Measurements from ENCODE around the gene CHD9NB.
"Not testable (repeated sequence)": the region's sequence is repeated elsewhere in the genome, so short reads cannot be mapped to it uniquely, and the experiment has no call there.

Gene CHD9NB

DNA sequence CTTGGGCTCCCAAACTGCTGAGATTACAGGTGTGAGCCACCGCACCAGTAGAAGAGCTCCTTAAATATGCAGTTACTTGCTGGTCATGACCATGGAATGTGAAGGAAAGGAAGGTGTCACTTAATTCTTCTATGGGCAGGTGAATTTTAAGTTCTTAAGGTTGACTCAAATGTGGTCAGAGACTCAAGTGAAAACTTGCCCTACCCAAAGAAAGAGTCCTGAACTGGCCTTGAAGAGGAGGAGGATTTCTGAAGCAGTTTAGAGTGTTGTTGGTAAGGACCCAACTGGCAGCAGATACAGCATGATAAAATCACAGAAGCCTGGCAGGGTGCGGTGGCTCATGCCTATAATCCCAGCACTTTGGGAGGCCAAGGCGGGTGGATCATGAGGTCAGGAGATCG is 31.4 kb upstream of the CHD9NB start:
- no peak for DNase-seq (ENCODE audit: low read depth, low spot score)

DNA sequence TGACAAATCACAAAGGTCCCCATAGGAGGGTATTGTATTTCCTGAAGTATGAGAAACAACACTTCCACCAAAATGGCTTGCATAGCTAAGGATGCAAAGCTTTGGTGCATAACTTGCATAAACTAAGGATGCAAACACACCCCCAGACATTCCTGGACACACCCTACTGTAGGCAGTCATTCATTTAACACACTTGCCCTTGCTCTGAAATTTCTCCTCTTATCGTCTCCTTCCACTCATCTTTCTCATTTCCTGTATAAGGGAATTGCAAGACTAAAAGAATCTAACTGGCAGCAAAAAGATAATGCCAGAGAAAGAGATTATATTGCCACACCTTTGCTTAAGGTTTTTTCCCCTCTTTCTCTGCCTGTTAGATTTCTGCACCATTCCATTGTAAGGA is 30.4 kb upstream of the CHD9NB start:
- DNase-seq (ENCODE audit: low read depth, low spot score): no peak

DNA sequence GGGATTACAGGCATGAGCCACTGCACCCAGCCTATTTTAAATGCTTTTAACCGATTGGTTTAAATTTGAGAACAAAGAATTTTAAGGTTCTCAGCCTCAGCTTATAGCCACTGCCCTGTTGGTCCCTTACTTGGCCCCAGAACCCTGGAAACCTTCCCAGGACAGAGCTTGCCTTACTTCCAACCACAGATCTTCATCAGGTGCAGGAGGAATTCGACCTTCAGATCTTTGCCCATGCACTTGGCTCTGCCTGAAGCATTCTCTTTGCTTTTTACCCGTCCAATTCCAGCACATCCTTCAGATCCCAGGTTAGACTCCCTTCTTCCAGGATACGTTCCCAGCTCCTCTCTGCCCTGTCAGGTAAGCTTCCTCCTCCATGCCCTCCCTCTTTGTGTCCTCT is 29.8 kb upstream of the CHD9NB start:
- DNase-seq (ENCODE audit: low read depth, low spot score): no peak

DNA sequence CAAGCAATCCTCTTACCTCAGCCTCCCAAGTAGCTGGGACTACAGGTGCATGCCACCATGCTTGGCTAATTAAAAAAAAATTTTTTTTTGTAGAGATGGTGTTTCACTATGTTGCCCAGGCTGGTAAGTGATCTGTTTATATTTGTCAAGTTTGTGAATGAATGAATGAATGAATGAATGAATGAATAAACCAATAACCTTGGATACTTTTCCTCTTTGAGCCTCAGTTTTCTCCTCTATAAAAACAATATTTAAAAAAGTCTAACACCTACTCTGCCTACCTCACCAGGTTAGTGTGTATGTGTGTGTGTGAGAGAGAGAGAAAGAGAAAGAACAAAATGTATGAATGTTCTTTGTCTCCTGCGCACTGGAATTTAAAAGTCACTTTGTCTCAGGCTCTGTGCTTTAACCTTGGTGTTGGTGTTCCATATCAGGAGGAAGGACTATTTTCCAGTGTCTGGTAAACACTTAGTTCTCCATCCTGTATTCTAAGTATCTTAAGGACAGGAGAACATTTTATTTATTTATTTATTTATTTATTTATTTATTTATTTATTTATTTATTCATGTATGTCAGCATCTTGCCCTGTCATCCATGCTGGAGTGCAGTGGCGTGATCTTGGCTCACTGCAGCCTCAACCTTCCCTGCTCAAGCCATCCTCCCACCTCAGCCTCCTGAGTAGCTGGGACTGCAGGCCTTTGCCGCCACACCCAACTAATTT is 29.1 kb upstream of the CHD9NB start:
- DNase-seq (ENCODE audit: low read depth, low spot score): no peak

DNA sequence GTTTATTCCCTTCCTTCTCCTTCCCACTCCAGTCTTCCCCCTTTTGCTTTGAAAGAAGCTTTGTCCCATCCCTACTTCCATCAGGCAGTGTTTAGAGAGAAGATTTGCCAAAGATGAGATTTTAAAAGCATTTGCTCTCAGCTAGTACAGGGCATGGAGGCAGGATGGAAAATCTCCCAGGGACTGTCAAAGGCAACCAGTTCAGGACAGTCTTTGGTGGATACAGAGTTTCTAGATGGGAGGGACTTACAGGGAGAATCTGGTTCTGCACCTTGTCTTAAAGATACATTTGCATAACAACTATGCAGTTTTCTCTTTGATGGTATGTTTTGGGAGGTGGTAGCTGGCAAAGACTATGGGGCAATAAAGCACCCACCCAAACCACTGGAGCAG is 28.3 kb upstream of the CHD9NB start:
- DNase-seq (ENCODE audit: low read depth, low spot score): no peak

DNA sequence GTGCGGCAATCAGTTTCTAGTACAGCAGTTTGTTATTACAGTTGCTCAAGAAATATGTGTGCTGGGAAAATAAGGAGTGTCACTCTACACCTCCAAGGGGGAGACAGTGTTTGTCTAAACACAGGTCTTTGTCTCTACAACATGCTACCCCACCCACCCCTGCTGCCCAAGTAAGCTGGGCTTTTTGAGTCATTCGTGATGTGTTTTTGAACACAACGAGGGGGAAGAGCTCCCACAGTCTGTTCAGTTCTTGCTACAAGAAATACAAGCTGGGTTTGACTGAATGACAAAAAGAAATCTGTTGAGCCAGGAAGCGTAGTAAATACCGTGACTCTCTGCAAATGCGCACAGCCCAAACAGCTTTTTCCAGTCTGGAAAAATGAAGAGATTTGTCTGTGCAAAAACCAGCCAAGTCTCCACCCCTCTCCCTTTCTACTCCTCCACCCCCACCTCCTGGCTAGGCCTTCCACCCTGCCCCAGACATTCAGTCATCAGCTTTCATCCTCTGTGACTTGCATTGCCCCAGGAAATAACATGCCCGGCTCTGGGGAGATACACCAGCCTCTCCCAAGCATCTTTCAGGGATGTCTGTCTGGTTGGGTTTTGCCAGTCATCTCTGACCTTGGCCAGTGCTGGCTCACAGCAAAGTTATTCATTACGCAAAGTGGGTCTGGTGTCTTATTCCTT is 27.8 kb upstream of the CHD9NB start:
- DNase-seq (ENCODE audit: low read depth, low spot score): no peak

DNA sequence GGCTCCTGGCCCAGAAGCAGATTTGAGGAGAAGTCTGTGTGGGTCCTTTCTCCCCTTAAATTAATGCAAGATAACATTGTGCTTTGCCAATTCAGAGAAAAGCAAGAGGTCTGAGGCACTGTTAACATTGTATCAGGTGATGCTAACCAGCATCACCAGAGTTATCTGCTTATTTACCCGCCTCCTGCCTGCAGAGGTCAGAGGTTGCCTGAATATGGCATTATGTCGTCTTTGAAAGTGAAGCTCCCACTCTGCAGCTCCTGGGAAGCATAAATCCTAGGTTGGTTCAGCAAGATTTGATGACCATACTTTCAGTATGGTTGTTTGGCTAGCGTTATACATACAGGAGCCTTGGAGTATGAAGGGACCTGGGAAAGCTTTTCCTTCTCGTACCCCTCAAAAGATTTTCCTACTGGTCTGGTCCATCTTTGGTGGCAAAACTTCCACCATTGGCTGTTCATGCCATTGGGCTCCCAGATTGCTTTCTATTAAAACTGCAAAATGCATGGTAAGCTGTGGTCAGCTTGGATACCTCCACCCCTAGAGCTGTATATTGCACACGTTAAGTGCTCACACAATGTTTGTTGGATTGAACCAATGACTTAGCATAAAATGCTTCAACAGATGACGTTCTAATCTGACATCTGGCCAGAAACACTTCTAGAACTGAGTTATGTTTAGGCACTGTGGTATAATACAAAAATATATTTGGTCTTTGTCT is 26.2 kb upstream of the CHD9NB start:
- no peak for DNase-seq (ENCODE audit: low read depth, low spot score)

DNA sequence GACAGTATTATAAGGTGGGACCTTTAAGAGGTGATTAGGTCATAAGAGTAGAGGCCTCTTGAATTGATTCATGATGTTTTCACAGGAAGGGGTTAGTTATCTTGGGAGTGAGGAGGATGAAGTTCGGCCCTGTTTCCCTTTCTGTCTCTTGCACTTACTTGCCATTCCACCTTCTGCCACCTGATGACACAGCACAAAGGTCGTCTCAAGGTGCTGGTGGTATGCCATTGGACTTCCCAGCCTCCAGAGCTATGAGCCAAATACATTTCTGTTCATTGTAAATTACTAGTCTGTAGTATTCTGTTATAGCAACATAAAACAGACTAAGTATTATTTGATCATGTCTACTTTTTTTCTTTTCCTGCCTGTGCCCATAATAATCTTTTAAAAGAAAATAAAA is 25.6 kb upstream of the CHD9NB start:
- DNase-seq (ENCODE audit: low read depth, low spot score): no peak

DNA sequence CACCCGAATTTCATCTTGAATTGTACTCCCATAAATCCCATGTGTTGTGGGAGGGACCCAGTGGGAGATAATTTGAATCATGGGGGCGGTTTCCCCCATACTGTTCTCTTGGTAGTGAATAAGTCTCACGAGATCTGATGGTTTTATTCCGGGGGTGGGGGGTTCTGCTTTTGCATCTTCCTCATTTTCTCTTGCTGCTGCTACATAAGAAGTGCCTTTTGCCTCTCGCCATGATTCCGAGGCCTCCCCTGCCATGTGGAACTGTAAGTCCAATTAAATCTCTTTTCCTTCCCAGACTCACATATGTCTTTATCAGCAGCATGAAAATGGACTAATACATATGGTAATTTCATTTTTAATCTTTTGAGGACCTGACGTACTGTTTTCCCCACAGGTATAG is 22.8 kb upstream of the CHD9NB start:
- not testable (repeated sequence) for DNase-seq (ENCODE audit: low read depth, low spot score)

DNA sequence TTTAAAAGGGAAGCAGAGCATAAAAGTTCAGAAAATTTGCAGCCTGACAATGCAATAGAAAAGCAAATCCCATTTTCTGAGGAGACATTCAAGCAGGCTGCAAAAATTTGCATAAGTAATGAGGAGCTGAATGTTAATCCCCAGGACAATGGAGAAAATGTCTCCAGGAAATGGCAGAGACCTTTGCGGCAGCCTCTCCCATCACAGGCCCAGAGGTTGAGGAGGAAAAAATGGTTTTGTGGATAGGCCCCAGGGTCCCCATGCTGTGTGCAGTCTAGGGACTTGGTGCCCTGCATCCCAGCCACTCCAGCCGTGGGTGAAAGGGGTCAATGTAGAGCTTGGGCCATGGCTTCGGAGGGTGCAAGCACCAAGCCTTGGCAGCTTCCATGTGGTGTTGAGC is 21.6 kb upstream of the CHD9NB start:
- not testable (repeated sequence) for DNase-seq (ENCODE audit: low read depth, low spot score)

DNA sequence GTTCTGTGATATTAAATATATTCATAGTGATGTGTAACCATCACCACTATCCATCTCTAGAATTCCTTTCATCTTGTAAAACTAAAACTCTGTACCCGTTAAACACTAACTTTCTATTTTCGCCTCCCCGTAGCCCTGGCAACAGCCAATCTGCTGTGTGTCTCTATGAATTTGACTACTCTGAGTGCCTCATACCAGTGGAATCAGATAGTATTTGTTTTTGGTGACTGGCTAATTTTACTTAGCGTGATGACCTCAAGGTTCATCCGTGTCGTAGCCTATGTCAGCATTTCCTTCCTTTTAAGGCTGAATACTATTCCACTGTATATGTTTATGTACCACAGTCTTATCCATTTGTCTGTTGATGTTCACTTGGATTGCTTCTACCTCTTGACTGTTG is 20.3 kb upstream of the CHD9NB start:
- no peak for DNase-seq (ENCODE audit: low read depth, low spot score)

DNA sequence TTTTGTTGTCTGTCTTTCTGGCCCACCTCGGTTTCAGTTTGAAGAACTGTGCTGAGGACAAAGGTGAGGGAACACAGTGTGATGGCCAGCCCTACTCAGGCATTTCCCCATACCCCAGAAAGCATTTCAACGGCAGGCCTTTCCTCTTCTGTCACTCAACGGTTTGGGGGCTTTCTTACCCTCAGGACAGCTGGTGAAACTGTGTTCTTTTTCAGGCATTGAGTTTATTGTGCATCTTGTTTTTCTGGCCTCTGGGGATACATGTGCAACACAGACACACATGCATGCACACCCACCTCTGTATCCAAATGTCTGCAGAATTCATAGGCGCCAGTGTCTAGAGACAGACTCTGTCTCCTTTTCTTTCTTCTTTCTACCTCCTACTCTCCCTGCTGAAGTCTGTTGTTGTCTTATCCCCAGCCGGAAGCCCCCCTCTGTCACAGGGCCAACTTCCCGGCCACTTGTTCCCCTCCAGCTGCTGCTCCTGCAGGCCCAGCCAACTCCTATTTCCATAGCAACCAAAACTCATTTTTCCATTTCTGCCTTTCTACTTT is 19.1 kb upstream of the CHD9NB start:
- no peak for DNase-seq (ENCODE audit: low read depth, low spot score)

DNA sequence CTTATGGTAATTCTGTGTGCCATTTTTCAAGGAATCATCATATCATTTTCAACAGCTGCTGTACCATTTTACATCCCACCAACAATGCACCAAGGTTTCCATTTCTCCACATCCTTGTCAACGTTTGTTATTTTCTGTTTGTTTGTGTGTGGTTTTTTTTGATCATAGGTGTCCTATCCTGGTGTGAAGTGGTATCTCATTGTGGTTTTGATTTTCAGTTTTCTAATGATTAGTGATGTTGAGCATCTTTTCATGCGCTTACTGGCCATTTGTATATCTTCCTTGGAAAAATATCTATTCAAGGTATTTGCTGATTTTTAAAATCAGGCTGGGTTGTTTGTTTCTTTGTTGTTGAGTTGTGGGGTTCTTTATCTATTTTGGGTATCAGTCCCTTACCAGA is 17.1 kb upstream of the CHD9NB start:
- no peak for DNase-seq (ENCODE audit: low read depth, low spot score)

DNA sequence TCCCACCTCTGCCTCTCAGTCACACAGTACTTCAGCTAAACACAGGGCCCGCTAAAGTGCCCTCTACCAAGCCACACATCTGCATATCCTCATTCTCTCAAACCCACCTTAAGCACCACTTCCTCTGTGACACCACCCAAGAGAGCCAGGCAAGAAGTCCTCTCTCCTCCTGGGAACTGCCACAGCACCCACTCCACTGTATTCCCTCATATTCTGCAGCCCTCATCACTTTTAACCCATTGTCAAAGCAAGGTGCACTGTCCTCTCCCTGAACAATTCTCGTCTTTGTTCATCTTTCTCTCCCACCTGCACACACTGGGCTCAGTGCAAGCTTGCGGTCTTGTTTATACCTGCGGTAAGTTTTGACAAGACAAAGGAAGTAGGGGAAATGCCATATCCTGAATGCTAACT is 15.7 kb upstream of the CHD9NB start:
- no peak for DNase-seq (ENCODE audit: low read depth, low spot score)

DNA sequence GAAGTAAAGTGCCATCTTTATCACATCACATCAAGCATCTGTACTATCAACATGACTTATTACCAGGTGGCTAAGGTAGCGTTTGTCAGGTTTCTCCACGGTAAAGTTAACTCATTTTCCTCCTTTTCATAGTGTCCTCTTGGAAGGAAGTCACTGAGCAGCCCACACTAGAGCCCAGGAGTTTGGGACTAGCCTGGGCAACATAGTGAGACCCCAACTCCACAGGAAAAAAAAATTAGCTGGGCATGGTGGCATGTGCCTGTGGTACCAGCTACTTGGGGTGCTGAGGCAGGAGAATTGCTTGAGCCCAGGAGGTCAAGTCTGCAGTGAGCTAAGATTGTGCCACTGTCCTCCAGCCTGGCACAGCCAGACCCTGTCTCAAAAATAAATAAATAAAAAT is 15.0 kb upstream of the CHD9NB start:
- DNase-seq (ENCODE audit: low read depth, low spot score): no peak

DNA sequence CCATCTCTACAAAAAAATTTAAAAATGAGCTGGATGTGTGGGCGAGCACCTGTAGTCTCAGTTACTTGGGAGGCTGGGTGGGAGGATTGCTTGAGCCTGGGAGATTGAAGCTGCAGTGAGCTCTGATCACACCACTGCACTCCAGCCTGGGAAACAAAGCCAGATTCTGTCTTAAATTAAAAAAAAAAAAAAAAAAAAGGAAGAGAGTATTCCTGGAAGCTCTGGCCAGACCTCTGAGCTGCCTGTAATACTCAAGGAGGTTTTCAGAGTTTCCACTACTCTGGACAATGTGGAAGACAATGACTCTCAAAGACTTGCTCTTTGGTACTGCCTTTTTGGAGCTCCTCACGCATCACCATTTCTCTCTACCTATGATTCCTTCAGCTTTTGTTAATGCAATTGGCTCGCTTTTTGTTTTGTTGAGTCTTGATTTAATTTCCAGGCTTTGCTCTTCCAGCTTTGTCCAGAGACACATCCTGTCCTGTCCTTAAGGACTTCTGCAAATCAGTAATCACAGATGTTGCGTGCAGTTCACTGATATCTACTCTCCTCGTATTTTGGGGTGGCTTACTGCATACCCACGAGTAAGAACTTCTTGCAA is 12.9 kb upstream of the CHD9NB start:
- no peak for DNase-seq (ENCODE audit: low read depth, low spot score)

DNA sequence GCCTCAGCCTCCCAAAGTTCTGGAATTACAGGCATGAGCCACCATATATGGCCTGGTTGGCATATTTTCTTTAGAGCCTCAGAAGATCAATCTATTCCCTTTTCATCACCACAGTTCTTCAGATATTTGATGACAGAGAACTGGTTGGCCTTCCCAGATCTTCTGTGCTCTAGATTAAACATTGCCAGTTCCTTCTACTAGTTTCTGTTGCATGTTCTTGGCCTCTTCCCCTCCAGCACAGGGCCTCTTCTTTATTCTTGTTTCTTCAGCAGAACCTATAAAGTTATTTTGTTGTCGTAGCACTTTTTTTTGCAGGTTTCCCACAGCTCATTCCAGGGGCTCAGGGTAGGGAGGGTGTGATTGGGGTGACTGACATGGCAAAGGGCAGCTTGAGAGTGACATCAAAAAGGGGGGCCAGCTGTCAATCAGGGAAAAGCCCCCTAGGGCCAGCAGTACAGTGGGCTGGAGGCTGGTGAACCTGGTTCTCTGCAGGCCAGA is 11.4 kb upstream of the CHD9NB start:
- no peak for DNase-seq (ENCODE audit: low read depth, low spot score)

DNA sequence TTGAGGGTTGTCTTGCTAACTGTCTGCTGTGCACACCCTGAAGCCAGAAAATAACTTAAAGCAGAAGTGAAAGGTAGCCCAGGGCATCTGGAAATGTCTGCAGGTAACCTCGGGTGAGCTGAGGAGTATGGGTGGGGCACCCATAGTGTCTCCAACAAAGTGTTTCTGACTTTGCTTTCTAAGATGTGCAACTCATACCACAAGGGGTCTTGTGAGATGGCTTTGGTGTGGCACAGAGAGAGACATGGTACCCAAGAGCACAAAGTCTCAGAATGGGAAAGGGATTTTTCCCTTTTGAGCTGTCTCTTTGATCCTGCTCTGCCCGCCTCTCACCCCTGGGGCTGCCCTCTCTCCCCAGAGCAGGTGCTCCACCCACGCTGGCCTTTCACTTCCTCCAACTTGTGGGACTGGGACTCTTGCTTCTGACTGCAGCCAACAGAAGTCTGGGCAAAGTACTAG is 9.0 kb upstream of the CHD9NB start:
- DNase-seq (ENCODE audit: low read depth, low spot score): no peak

DNA sequence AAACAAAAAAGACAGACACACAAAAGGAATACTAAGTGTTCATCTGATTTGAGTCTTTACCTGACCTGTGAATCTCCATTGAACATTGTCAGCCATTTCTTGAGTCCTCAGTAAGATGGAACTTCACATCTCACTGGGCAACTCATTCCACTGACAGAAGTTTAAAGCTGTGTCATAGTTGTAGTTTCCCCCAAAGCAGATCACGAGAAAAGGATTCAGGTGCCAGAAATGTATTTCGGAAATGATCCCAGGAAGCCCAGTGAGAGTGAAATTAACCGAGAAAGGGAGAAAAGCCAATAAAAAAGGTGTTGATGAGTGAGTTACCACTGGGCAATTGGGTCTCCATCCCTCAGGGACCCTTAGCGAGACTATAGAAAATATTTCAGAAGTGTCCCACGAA is 8.6 kb upstream of the CHD9NB start:
- no peak for DNase-seq (ENCODE audit: low read depth, low spot score)

DNA sequence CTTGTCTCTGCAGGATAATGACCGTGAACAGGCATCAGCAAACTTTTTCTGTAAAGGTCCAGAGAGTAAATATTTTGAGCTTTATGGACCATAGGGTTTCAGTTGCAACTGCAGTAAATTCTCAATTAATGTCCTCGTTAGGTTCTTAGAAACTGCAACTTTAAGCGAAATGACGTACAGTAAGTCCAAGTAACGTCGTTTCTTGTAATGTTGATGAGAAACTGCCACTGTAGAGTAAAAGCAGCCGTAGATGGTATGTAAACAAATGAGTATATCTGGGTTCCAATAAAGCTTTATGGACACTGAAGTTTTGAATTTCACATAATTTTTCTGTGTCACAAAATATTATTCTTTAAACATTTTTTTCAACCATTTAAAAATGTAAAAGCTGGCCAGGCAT is 7.0 kb upstream of the CHD9NB start:
- DNase-seq (ENCODE audit: low read depth, low spot score): no peak

DNA sequence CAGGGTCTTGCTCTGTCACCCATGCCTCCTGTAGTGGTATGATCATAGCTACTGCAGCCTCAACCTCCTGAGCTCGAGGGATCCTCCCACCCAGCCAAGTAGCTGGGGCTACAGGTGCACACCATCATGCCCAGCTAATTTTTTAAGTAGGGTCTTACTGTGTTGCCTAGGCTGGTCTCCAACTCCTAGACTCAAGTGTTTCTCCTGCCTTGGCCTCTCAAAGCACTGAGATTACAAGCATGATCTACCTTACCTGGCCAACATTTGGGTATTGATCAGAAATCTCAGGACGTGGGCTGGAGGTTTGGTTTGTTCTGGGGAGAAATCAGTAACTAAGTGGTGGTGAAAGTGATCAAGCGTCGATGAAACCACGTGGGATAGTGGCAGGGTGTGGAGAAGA is 6.2 kb upstream of the CHD9NB start:
- no peak for DNase-seq (ENCODE audit: low read depth, low spot score)

DNA sequence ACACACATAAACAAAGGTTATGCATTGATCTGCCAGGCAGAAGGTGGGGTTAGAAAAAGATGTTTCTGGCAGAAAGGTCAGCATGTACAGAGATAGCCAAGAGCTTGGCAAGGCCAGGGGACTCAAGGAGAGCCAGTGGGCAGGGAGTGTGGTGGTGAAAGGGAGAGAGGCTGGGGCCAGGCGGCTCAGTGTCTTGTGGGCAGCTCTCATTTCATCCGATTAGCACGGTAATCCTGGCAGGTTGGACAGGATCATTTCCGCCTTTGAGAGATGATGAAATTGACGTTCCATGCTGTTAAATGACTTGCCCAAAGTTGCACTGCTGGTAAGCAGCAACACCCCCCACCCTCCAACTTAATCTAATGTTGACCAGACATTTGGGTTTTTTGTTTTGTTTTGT is 5.7 kb upstream of the CHD9NB start:
- no peak for DNase-seq (ENCODE audit: low read depth, low spot score)
